Heart right ventricle (tissue), 16 donors: ENCODE data around the gene ARHGAP42. TPM values are rescaled to one million over a fixed set of nuclear protein-coding genes. Genes with fewer than 3 reads are reported as not detected.
A peak's percentile ranks its signal among the peaks of the same experiment; 100 is the strongest.

Source experiments
- ATAC-seq, 8 donors: fragments of 200-7000 bp; cut with Tn5 transposase; one replicate each; pipeline ENCODE4 v1.9.1; 2020; ENCODE audit warnings: mild to moderate bottlenecking in 8 of 8, moderate library complexity in 8 of 8, moderate number of reproducible peaks in 1 of 8
- DNase-seq, 2 donors: peaks; one replicate each; pipeline ENCODE4 v3.0.0-alpha.2; 2020
- H3K27ac ChIP-seq, 10 donors: fragments of 200-600 bp; sonication (generic) in 2 of 10; one replicate each; pipeline versions ENCODE4 v1.5.0 to v1.8.0; 2020 to 2022; ENCODE audit warnings: mild to moderate bottlenecking in 3 of 10
- H3K27me3 ChIP-seq, 7 donors: fragments of 200-600 bp; one replicate each; pipeline ENCODE4 v1.8.0; 2021 to 2022; ENCODE audit warnings: mild to moderate bottlenecking in 2 of 7
- H3K36me3 ChIP-seq, 9 donors: fragments of 200-600 bp; sonication (generic) in 1 of 9; one replicate each; pipeline versions ENCODE4 v1.5.0 to v1.8.0; 2020 to 2022; ENCODE audit warnings: mild to moderate bottlenecking in 2 of 9
- H3K4me1 ChIP-seq, 9 donors: fragments of 200-600 bp; sonication (generic) in 1 of 9; one replicate each; pipeline versions ENCODE4 v1.5.0 to v1.8.0; 2020 to 2022; ENCODE audit warnings: mild to moderate bottlenecking in 4 of 9
- H3K4me3 ChIP-seq, 10 donors: fragments of 200-600 bp; sonication (generic) in 2 of 10; one replicate each; pipeline versions ENCODE4 v1.5.0 to v1.8.0; 2020 to 2022; ENCODE audit warnings: mild to moderate bottlenecking in 7 of 10, moderate library complexity in 2 of 10
- H3K9me3 ChIP-seq, 11 donors: fragments of 200-600 bp in 10 of 11; sonication (generic) in 2 of 11; one replicate each; pipeline versions ENCODE4 v1.5.0 to v1.8.0; 2013 to 2022; ENCODE audit warnings: mild to moderate bottlenecking in 2 of 11, control low read depth in 1 of 11, moderate library complexity in 1 of 11
- CTCF ChIP-seq, 9 donors: fragments of 200-600 bp; sonication (generic) in 2 of 9; IDR thresholded peaks; one replicate each; pipeline versions ENCODE4 v1.5.0 to v1.8.0; 2021 to 2022; ENCODE audit warnings: antibody characterized with exemption in 9 of 9, mild to moderate bottlenecking in 5 of 9, moderate library complexity in 1 of 9
- WGBS, 2 donors: extraction: QIAGEN DNeasy Blood & Tissue Kit; methylation state at CpG; one replicate each; pipeline ENCODE4 v1.1.7; 2013; ENCODE audit warnings: inconsistent platforms in 1 of 2; 5-methylcytosine and 5-hydroxymethylcytosine counted together
- intact Hi-C, 10 donors: fragments of 100-400 bp; cut with DNase I; formaldehyde crosslinking; loops; one replicate each; pipeline versions ENCODE4 v1.11.1 to v1.14.2; 2022
- polyA plus RNA-seq, 2 donors: library from polyadenylated mRNA; stranded (reverse); fragments of 200-250 nt; gene quantifications; one replicate each; pipeline ENCODE4 v1.2.3, GENCODE V29; 2013
- total RNA-seq, 10 donors: library from RNA; stranded (reverse); fragmentation: NEBNext Ultra II Directional in 3 of 10; extraction: Animal tissue kit (Norgen Biotek cat#: 25700) in 3 of 10; gene quantifications; one replicate each; pipeline versions ENCODE4 v1.2.1 to v1.2.4, GENCODE V29; 2021 to 2023
- donor health status: Arrhythmogenic right ventricular cardiomyopathy.
- donor health status: ischemic (EF 13 %, LVEDD 7.1; RV severe dilation, severe dysfunction).
- donor health status: healthy with polysubstance abuse.
- donor health status: DM: no; HTN: yes; CAD: no.
- donor health status: DM: no; HTN: no; CAD: no.
- donor health status: ischemic (EF 25% LVEDD 6.9; RV normal size, moderate dysfunction).
- donor health status: ischemic (EF 25% LVEDD 5.7; RV mildly dilated, moderate dysfunction).
- donor health status: healthy.
- donor health status: DM: yes; HTN: yes; CAD: no.
- donor health status: Ischemic cardiomyopathy.
- donor health status: ischemic (EF 35%, LVEDD 5.7; RV mildly dilated, moderate dysfunction).
- donor health status: nonischemic (EF 11% LVEDD 7.7; RV severe dilation, severe dysfunction).
- donor health status: DM: yes; HTN: yes; CAD: no.
- donor health status: PGD.
- donor health status: ischemic (EF 29% LVEDD 5.4; RV normal size, mild dysfunction).
- donor health status: nonischemic (EF 23%, LVEDD 6.1; RV moderate dilation, normal function).

ARHGAP42 gene
- total and polyA plus RNA-seq, 12 donors: 3.9 to 13.1 (median 8.8) TPM

DNA sequence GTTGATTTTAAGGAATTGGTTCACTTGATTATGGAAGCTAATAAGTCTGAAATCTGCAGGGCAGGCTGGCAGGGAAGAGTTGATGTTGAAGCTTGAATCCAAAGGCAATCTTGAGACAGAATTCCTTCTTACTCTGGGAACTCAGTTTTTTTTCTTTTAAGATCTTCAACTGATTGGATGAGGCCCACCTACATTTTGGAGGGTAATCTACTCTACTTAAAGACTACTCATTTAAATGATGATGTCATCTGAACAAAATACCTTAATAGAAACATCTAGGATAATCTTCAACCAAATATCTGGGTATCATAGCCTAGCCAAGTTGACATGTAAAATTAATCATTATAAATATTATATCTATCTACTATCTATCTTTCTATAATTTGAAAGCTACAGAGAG is 279.3 kb downstream of the ARHGAP42 start:
- H3K4me3 ChIP-seq: no peak overlapping the region
- no peak for DNase-seq
- TF ChIP-seq CTCF (IDR thresholded peaks at IDR 0.05): no peak
- peaks cover 0 to 27% (median 15%) of the 10 kb centered on the region in 11 donors for H3K9me3 ChIP-seq
- no peaks in the 10 kb centered on the region for H3K27me3 ChIP-seq
- intact Hi-C loops: no loop called here
- ATAC-seq: no peak
- no peak overlapping the region for H3K27ac ChIP-seq
- peaks cover 0 to 21% (median 11%) of the 10 kb centered on the region in 9 donors for H3K4me1 ChIP-seq
- peaks cover 0 to 83% (median 11%) of the 10 kb centered on the region in 9 donors for H3K36me3 ChIP-seq

GRCh38 chr11:100969008-100969407 is 281.9 kb downstream of the ARHGAP42 start:
- intact Hi-C loops: no loop called here
- Histone ChIP-seq H3K4me3 (no peak overlapping the region), H3K4me1 (peaks cover 0 to 16% (median 9%) of the 10 kb centered on the region in 9 donors), H3K36me3 (peaks cover 0 to 66% (median 7%) of the 10 kb centered on the region in 9 donors), H3K27me3 (no peaks in the 10 kb centered on the region), H3K9me3 (peaks cover 0 to 27% (median 15%) of the 10 kb centered on the region in 11 donors), H3K27ac (no peak overlapping the region)
- DNase-seq (no peak), ATAC-seq (no peak)
- no peak for TF ChIP-seq CTCF (IDR thresholded peaks at IDR 0.05)

- ATAC-seq: peak in 7 of 8 donors; percentile 12 to 89 (median 75)
- peaks cover 0 to 16% (median 9%) of the 10 kb centered on the region in 9 donors for H3K4me1 ChIP-seq
- 35 to 51% methylated on average over 4 of the region's 4 CpGs for WGBS, 2 donors
- H3K4me3 ChIP-seq: no peak overlapping the region
- intact Hi-C loops: loop anchor here in 3 of 10 donors (10.0 kb wide), 2 partner anchors 154 to 354 kb away; partner anchors contain the start of gene PGR (in 1 of the 3)
- peaks cover 0 to 66% (median 4%) of the 10 kb centered on the region in 9 donors for H3K36me3 ChIP-seq
- no peak for TF ChIP-seq CTCF (IDR thresholded peaks at IDR 0.05)
- peak in 1 of 2 donors; percentile 4 for DNase-seq
- H3K9me3 ChIP-seq: peaks cover 0 to 27% (median 15%) of the 10 kb centered on the region in 11 donors
- H3K27me3 ChIP-seq: no peaks in the 10 kb centered on the region
- H3K27ac ChIP-seq: peak overlapping the region in 6 of 10 donors; percentile 22 to 68 (median 58)
These were observed 283.4 kb downstream of the ARHGAP42 start for GRCh38 chr11:100970283-100971164.

DNA sequence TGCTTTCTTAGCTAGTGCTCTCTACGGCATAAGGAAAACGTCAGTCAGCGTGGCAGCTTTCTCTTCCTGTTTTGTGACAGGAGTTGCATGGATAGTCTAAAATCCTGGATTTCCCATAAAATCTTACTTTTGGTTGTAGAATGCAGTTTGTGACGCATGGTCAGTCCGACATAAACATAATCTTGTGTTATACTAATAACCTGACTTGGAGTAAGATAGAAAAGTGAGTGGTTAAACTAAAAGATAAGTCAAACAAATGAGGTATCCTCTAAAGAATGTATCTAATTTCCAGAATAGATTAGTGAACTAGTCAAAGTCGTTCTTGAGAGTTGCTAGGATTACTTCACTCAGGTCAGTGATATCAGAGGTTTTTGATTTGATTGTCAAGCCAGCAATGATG is 285.0 kb downstream of the ARHGAP42 start:
- no peak for TF ChIP-seq CTCF (IDR thresholded peaks at IDR 0.05)
- ATAC-seq (no peak), DNase-seq (no peak)
- Histone ChIP-seq H3K9me3 (peaks cover 0 to 27% (median 15%) of the 10 kb centered on the region in 11 donors), H3K4me1 (peaks cover 0 to 16% (median 9%) of the 10 kb centered on the region in 9 donors), H3K27me3 (no peaks in the 10 kb centered on the region), H3K4me3 (no peak overlapping the region), H3K36me3 (peaks cover 0 to 66% (median 4%) of the 10 kb centered on the region in 9 donors), H3K27ac (no peak overlapping the region)
- WGBS, 2 donors: 65 to 73% methylated on average over 6 of the region's 6 CpGs
- intact Hi-C loops: loop anchor here in 3 of 10 donors (10.0 kb wide), 2 partner anchors 153 to 353 kb away; partner anchors contain the start of gene PGR (in 1 of the 3)
